Measurements from ENCODE around the gene PTCHD1. TPM values are rescaled to one million over a fixed set of nuclear protein-coding genes. Genes with fewer than 3 reads are reported as not detected.

Gene PTCHD1
- under 1 TPM; 0.06 to 0.15 (median 0.14) TPM for polyA plus RNA-seq (ENCODE audit: insufficient read depth in 1 of 5, insufficient read length in 5 of 5, low replicate concordance in 1 of 5)
- long read RNA-seq, donor 1, result 0 reads
- long read RNA-seq, donor 2, result 0 reads
- long read RNA-seq, donor 3, result 0 reads
- long read RNA-seq, donor 4, result 0 reads
- long read RNA-seq, donor 5, result 0 reads
- long read RNA-seq, donor 6, result 0 reads
- long read RNA-seq, donor 7, result 0 reads
- long read RNA-seq, donor 8, result 0 reads

GRCh38 chrX:23334848-23335599 is at the start of gene PTCHD1:
Gene PTCHD1 (plus strand): TSS chrX:23334849. CDS start chrX:23334876, 27 bp downstream.
- no peak for DNase-seq

DNA sequence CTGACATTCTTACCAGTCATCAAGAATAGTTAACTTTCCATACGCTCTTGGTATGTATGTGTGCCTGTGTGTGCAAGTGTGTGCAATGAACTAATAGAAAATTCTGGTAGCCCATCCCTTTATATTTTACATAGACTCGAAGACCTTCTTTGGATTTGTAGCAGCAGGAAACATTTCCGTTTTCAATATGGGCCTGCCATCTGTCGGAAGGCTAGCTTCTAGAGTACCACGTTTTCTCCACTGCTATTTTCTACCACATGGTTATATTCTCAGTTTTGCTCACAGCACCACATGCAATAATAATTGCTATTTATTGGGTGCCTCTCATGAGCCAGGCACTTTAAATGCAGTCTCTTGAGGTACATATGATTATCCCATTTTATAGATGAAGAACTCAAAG is 47.9 kb upstream of the PTCHD1 start:
- no peak for DNase-seq

DNA sequence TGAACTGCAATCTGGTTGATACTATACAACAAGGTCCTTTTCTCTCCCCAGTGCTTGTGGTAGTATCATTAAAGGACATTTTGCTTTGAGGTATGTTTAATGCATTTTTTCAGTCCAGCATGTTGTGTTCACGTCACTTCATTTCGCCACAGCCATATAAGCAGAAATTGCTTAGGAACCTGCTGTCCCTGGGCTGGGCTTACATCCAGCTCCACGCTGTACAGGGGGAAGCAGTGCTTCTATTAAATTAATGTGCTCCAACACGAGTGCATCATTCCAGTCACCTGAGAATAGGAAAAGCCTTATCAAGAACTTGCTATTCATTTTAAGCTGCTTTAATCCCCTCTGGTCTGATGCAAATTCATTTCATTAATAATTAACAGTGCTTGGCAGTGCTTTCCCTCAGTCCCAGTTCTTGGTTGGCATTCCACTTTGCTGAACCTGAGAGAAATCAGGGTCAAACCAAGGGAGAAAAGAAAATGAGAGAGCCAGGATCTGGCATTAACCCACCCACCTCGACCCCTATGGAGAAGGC is 47.4 kb upstream of the PTCHD1 start:
- DNase-seq, result no peak

GRCh38 chrX:23292354-23292987 is 42.2 kb upstream of the PTCHD1 start:
- DNase-seq, result no peak

GRCh38 chrX:23292988-23293651 is 41.5 kb upstream of the PTCHD1 start:
- DNase-seq, result no peak

- no peak for DNase-seq
Observed at GRCh38 chrX:23304881-23305280, 29.8 kb upstream of the PTCHD1 start.

DNA sequence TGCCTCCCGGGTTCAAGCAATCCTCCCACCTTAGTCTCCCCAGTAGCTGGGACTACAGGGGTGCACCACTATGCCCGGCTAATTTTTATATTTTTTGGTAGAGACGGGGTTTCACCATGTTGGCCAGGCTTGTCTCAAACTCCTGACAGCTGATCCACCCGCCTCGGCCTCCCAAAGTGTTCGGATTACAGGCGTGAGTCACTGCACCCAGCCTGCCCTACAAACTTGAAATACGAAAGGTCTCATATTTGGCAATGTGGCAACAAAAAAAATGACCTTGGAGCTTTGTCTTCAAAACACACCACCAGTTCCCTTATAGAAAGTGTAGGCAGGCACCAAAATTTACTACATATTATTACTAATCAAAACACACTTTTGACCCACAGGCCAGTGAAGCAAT is 22.9 kb upstream of the PTCHD1 start:
- no peak for DNase-seq

- DNase-seq, result no peak
Observed at GRCh38 chrX:23312136-23312535, 22.5 kb upstream of the PTCHD1 start.

- DNase-seq, result no peak
Observed at GRCh38 chrX:23317799-23318724, 16.6 kb upstream of the PTCHD1 start.

DNA sequence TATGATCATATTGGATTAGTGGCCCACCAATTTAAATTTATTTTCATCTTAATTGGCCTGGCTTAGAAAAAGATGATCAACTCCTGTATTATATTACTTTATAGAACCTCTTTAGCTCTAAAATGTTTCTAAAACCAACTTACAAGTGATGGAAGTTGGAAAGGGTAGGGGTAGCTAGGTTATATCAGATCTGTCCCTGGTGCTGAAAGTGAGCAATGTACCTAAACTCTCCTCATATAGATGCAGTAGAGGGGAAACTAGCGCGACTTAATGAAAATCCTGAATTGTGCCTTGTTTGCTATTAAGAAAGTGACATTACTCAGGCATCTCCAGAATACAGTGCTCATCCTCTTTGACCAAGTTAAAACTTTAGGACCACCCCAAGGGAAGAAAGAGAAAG is 7.5 kb upstream of the PTCHD1 start:
- DNase-seq, result no peak

GRCh38 chrX:23331701-23332100 is 2.9 kb upstream of the PTCHD1 start:
- DNase-seq, result no peak

GRCh38 chrX:23332101-23332887 is 2.4 kb upstream of the PTCHD1 start:
- DNase-seq, result no peak

GRCh38 chrX:23332888-23333821 is 1.5 kb upstream of the PTCHD1 start:
- no peak for DNase-seq

- no peak for DNase-seq
Observed at GRCh38 chrX:23333842-23334520, 668 bp upstream of the PTCHD1 start.

DNA sequence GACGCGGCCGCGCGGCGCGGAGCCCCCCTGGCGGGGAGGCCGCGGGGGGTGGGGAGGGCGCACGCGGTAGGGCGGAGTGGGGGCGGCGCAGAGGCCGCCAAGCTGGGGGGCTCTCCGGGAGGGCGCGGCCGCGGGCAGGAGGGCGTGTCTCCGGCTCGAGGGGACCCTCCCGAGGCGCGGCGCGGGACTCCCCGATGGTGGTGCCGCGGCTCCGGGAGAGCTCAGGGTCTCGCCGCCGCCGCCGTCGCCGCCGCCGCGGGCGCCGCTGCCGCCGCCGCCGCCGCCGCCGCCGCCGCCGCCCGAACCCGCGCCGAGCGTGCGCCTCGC is 165 bp upstream of the PTCHD1 start:
- DNase-seq, result no peak

DNA sequence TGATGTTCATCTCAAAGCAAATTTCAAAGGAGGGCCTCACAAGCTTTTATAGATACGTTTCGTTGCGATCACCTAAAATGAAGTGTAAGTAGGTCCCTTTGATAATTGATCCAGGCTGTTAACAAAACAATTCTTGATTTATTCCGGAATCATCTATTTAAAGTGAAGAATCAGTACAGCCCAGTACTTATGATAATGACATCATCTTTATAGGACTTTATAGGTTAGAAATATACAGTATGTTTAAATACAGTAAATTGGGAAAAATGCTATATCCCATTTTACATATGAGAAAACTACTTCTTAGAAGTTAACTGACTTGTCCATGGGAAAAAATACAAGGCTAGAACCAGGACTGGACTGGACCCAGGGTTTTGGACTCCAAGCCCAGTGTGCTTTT is 3.7 kb downstream of the PTCHD1 start:
- no peak for DNase-seq

GRCh38 chrX:23341452-23341851 is 6.8 kb downstream of the PTCHD1 start:
- no peak for DNase-seq

DNA sequence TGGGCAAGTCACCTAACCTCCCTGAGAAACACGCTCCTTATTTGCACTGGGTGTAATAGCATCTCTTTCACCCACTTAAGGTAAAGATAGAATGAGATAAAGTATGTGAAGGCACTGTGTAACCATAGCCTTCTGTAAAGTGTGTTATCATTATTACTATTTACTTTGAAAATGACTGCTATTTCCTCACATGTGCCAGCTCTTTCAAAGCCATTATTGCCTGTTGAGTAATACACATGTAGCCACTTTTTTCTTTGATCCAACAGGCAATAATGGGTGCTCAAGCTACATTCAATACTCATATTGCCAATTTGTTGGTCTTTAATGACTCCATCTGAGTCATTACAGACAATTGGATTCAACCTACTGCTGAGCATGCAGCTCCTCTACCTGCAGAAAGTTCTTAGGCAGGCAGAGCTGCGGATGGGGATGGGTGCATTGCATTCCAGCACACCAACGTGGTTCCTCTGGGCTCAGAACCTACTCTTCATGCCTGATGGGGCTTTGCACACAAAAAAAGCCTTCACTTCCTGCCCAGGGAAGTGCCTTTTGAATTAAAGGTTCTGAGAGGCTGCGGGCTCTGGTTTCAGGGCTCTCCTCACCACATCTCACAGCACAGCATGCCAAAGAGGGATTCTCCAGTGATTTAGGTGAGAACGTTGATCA is 9.7 kb downstream of the PTCHD1 start:
- no peak for DNase-seq

All from right lung (tissue), 10 donors.